ENCODE measurements around the gene SLC25A25. TPM values are rescaled to one million over a fixed set of nuclear protein-coding genes. Genes with fewer than 3 reads are reported as not detected.
"Not testable (repeated sequence)": the region's sequence is repeated elsewhere in the genome, so short reads cannot be mapped to it uniquely, and the experiment has no call there.

Gene SLC25A25
- total and polyA plus RNA-seq, 5 experiments from 2014 or later, result 12.1 to 18.9 (median 17.8) TPM

DNA sequence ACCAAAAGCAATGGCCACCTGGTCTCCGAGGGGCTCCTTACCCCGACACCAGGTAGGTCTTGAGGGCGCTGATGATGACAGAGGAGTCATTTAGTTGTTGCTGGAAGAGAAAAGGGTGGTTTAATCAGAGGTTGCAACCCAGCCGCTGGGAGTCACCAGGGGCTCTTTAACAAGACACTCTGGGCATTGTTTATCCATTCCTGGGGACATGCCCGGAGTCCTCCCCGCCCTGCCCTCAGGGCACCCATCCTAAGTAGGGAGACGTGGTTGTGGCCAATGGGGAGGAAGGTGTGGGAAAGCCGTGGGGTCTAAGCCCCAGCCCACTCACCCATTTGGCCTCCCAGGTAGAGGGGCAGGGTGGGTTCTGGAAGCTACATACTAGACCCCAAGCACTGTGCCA, 56.4 kb downstream of the SLC25A25 start:
- Mint-ChIP-seq H3K27me3 (no peaks in the 10 kb centered on the region), H3K9me3 (no peaks in the 10 kb centered on the region), H3K36me3 (peaks cover 0 to 34% (median 2%) of the 10 kb centered on the region in 3 donors), H3K27ac (peak overlapping the region in 5 of 10 donors; percentile 41 to 85 (median 60)), H3K4me3 (peak overlapping the region in 5 of 10 donors; percentile 38 to 91 (median 48)), H3K4me1 (peaks cover 19 to 37% (median 29%) of the 10 kb centered on the region in 4 donors)
- POLR2A ChIA-PET, result no interaction called here
- DNase-seq, result no peak
- no peak for ATAC-seq

DNA sequence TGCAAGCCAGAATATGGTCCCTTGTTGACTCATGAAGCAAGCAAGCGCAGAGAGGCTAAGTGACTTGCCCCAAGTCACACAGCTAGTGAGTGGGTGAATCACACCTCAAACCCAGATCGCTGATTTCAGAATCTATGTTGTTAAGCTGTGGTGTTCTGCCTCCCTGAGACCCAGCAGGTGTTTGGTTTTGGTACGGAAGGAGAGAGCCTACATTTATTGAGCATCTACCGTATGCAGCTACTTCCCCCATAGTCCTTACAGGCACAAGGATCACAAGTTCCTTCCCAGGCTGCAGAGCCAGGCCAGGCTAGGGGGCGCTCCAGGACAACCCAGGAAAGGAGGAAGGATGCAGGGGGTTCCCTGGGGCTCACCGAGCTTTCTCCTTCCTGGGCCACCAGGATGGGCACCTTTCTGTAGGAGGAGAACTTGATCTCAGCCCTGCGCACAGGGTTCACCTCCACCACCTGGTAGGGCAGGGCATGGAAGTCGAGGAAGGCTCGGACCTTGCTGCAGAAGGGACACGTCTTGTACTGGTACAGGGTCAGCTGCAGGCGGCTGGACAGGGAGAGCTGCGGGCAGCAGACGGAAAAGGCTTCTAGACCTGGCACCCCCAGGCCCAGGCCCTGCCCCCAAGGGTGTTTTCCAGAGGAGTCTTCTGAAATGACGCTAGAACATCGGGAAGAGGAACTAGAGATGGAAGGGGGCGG, 57.0 kb downstream of the SLC25A25 start:
- no peaks in the 10 kb centered on the region for H3K27me3 Mint-ChIP-seq
- no peaks in the 10 kb centered on the region for H3K9me3 Mint-ChIP-seq
- ATAC-seq, result no peak
- peak overlapping the region; percentile 42 to 99 (median 64) for H3K4me3 Mint-ChIP-seq
- peak overlapping the region; percentile 29 to 85 (median 54) for H3K27ac Mint-ChIP-seq
- POLR2A ChIA-PET, result interaction anchor here (1.5 kb wide), 1 partner anchor 35 kb away, joined by 5 read pairs; no protein-coding TSS in a partner anchor
- peak in 2 of 10 donors; percentile 18 to 34 for DNase-seq
- H3K36me3 Mint-ChIP-seq, result peaks cover 0 to 34% (median 2%) of the 10 kb centered on the region in 3 donors
- peaks cover 20 to 43% (median 33%) of the 10 kb centered on the region in 4 donors for H3K4me1 Mint-ChIP-seq

- no peak for DNase-seq
- H3K27ac Mint-ChIP-seq, result peak overlapping the region; percentile 47 to 82 (median 74)
- peaks cover 20 to 46% (median 34%) of the 10 kb centered on the region in 4 donors for H3K4me1 Mint-ChIP-seq
- POLR2A ChIA-PET, result interaction anchor here (1.5 kb wide), 1 partner anchor 34 kb away, joined by 5 read pairs; no protein-coding TSS in a partner anchor
- peak overlapping the region; percentile 77 to 99 (median 84) for H3K4me3 Mint-ChIP-seq
- H3K27me3 Mint-ChIP-seq, result no peaks in the 10 kb centered on the region
- H3K36me3 Mint-ChIP-seq, result peaks cover 0 to 34% (median 2%) of the 10 kb centered on the region in 3 donors
- no peak for ATAC-seq
- H3K9me3 Mint-ChIP-seq, result no peaks in the 10 kb centered on the region
Observed at GRCh38 chr9:128125580-128126354, 57.7 kb downstream of the SLC25A25 start.

DNA sequence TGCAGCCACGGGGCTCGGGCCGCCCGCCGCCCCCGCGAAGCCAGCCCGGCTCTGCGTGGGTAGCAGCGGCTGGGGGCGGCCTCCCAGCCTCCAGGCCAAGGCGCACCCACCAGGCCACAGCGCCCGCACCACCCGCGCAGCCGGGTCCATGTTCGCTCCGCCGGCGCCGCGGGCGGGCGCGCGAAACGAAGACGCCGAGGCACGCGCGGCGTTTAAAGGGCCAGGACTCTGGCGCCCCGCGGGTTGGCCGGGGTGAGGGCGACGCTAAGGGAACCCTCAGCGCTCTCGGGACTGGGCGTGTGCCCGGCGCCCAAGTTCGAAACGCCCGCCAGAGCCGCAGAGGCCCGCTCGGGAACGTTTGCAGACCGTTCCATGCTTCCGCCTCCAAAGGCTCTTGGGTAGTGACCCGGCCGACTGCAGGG, 59.5 kb downstream of the SLC25A25 start, which contains the start of gene PTGES2:
Gene PTGES2 (minus strand): TSS at position 162 of the 422 bp plus-strand sequence. CDS start 12 bp downstream, at position 150.
- ATAC-seq (peak; percentile 72 to 75), DNase-seq (peak; percentile 72 to 89 (median 82))
- Mint-ChIP-seq H3K36me3 (peaks cover 0 to 21% (median 2%) of the 10 kb centered on the region in 3 donors), H3K4me3 (peak within 1 kb of the TSS; percentile 92 to 99 (median 98)), H3K27me3 (no peaks in the 10 kb centered on the region), H3K27ac (peak within 1 kb of the TSS; percentile 98 to 100 (median 99)), H3K9me3 (no peaks in the 10 kb centered on the region), H3K4me1 (peaks cover 20 to 46% (median 34%) of the 10 kb centered on the region in 4 donors)
- POLR2A ChIA-PET, result interaction anchor here (1.1 to 2.4 kb wide), 4 partner anchors 32 to 212 kb away, joined by 3 to 14 read pairs (median 4); partner anchors contain the start of genes BBLN and SWI5

GRCh38 chr9:128127990-128128835, 60.2 kb downstream of the SLC25A25 start:
- Mint-ChIP-seq H3K9me3 (no peaks in the 10 kb centered on the region), H3K27me3 (peaks cover 0 to 3% (median 0%) of the 10 kb centered on the region in 5 donors), H3K4me3 (peak overlapping the region; percentile 92 to 99 (median 98)), H3K27ac (peak overlapping the region; percentile 98 to 100 (median 99)), H3K4me1 (peaks cover 20 to 46% (median 34%) of the 10 kb centered on the region in 4 donors), H3K36me3 (peaks cover 0 to 15% (median 2%) of the 10 kb centered on the region in 3 donors)
- POLR2A ChIA-PET, result interaction anchor here (0.5 to 2.4 kb wide), 13 partner anchors 11 to 404 kb away, joined by 3 to 14 read pairs (median 4); partner anchors contain the start of genes BBLN, NAIF1, SLC25A25 and SWI5
- ATAC-seq, result peak; percentile 76 to 85
- DNase-seq, result peak; percentile 75 to 98 (median 88)

DNA sequence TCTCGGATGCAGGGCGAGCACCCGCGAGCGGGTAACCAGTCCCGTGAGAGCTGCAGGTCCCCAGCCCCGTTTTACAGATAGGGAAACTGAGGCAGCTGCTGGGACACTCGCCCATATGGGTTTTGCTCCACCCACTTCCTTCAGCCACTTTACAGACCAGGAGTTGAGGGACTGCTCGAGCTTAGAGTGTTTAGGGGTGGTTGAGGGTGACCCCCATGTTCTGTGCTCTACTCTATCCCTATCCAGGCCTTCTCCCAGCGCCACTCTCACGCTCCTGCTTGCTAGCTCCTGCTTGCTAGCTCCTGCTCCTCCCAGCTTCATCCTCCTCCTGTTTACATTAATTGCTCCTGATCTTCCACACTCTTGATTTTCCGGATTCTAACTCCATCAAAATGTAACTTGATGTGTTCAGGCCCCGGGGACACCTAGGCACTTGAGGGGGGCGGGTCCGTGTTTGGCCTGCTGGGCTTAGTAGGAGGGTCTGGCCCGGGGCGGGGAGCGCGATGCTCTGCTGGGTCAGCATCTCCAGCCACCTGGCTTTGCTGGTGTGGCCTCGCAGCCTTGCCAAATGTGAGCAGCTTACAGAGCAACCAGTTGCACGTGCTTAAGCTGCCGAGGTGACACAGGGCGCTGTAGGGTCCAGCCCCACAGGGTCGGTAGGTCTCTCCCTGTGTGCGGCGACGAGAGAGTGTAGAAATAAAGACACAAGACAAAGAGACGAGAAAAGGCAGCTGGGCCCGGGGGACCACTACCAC, 61.0 kb downstream of the SLC25A25 start:
- Mint-ChIP-seq H3K4me1 (peaks cover 20 to 46% (median 34%) of the 10 kb centered on the region in 4 donors), H3K27ac (peak overlapping the region; percentile 81 to 100 (median 98)), H3K4me3 (peak overlapping the region; percentile 92 to 99 (median 98)), H3K9me3 (no peaks in the 10 kb centered on the region), H3K36me3 (peaks cover 0 to 7% (median 2%) of the 10 kb centered on the region in 3 donors), H3K27me3 (peaks cover 0 to 6% (median 0%) of the 10 kb centered on the region in 5 donors)
- ATAC-seq (no peak), DNase-seq (no peak)
- POLR2A ChIA-PET, result interaction anchor here (0.5 to 2.4 kb wide), 14 partner anchors 11 to 403 kb away, joined by 3 to 14 read pairs (median 4); partner anchors contain the start of genes BBLN, NAIF1, SLC25A25 and SWI5

DNA sequence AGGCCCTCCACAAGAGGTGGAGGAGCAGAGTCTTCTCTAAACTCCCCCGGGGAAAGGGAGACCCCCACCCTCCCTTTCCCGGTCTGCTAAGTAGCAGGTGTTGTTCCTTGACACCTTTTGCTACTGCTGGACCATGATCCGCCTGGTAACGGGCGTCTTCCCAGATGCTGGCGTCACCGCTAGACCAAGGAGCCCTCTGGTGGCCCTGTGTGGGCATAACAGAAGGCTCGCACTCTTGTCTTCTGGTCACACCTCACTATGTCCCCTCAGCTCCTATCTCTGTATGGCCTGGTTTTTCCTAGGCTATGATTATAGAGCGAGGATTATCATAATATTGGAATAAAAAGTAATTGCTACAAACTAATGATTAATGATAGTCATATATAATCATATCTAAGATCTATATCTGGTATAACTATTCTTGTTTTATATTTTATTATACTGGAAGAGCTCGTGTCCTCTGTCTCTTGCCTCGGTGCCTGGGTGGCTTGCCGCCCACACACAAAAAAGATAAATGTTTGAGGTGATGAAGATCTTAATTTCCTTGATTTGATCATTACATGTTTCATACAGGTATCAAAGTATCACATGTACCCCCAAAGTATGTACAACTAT, 62.1 kb downstream of the SLC25A25 start:
- Mint-ChIP-seq H3K4me3 (peak overlapping the region; percentile 38 to 99 (median 88)), H3K4me1 (peaks cover 18 to 39% (median 30%) of the 10 kb centered on the region in 4 donors), H3K27ac (peak overlapping the region in 8 of 10 donors; percentile 29 to 99 (median 72))
- ATAC-seq, H3K9me3 Mint-ChIP-seq, H3K36me3 Mint-ChIP-seq, POLR2A ChIA-PET, H3K27me3 Mint-ChIP-seq: not testable (repeated sequence)
- DNase-seq, result peak in 9 of 10 donors; percentile 20 to 51 (median 35)

DNA sequence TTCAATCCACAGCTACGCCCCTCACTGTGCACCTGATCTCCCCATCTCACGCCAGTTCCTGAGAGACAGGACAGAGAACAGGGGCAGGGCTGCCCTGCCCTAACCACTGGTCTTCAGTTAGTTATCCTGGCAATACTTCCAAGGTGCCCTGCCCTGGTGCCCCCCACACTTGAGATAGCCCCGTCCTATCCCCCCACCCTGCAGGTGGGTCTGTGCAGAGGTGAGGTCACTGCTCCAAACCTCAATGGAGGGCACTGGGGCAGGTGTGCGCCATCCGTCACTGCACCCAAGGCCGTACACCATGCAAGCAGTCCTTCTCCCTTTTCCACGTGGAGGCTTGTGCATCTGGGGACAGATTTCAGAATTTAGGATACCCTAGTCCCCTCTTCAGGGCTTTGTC, 62.6 kb downstream of the SLC25A25 start:
- H3K27ac Mint-ChIP-seq, H3K36me3 Mint-ChIP-seq, H3K27me3 Mint-ChIP-seq: not testable (repeated sequence)

GRCh38 chr9:128131346-128131745, 63.3 kb downstream of the SLC25A25 start:
- POLR2A ChIA-PET, ATAC-seq, H3K27ac Mint-ChIP-seq, H3K36me3 Mint-ChIP-seq, H3K27me3 Mint-ChIP-seq, H3K4me3 Mint-ChIP-seq, H3K9me3 Mint-ChIP-seq: not testable (repeated sequence)
- H3K4me1 Mint-ChIP-seq, result peaks cover 13 to 27% (median 20%) of the 10 kb centered on the region in 4 donors
- peak in 1 of 10 donors; percentile 40 for DNase-seq

More for the DNA sequence above, 62.6 kb downstream of the SLC25A25 start:
- peak in 1 of 10 donors; percentile 43 for DNase-seq
- H3K9me3 Mint-ChIP-seq, H3K4me3 Mint-ChIP-seq, POLR2A ChIA-PET, ATAC-seq: not testable (repeated sequence)
- H3K4me1 Mint-ChIP-seq, result peaks cover 15 to 34% (median 25%) of the 10 kb centered on the region in 4 donors

DNA sequence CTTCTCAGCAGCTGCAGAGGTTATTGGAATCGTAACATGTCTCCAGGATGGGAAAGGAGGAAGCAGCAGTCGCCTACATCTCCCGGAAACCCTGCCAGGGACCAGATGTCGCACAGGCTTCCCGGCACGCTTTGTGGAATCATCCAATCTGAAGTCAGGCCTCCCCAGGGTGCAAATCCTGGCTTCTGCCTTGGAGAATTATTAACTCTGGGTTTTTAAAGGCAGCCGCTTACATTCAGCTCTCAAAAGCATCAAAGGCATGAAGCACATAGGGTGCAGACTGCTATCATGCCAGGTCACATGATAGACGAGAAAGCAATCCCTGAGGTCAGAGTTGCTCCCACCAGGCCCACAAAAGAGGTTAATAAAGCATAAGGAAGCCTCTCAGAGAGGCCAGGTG, 64.1 kb downstream of the SLC25A25 start:
- H3K27ac Mint-ChIP-seq, H3K27me3 Mint-ChIP-seq, POLR2A ChIA-PET, H3K9me3 Mint-ChIP-seq, H3K36me3 Mint-ChIP-seq, ATAC-seq, H3K4me3 Mint-ChIP-seq: not testable (repeated sequence)
- DNase-seq, result peak in 1 of 10 donors; percentile 1
- H3K4me1 Mint-ChIP-seq, result peaks cover 13 to 23% (median 19%) of the 10 kb centered on the region in 4 donors

DNA sequence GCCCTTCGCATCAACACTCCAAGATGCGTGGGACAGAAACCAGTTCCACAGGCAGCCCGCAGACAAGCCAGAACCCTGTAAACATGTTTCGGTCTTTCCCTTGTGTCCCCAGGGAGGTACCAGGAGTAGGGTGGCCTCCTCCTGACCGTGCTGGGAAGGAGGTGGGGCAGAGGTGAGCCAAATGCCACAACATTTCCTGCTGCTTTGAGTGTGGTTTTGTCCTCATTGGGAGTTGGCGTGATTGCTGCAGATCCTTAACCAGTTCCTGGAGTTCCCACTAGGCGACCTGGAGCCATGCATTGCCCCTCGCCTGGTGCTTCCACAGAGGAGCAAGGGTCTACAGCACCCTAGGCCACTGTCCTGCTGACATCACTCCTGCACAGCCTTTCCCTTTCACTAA, 67.5 kb downstream of the SLC25A25 start:
- H3K4me3 Mint-ChIP-seq, H3K4me1 Mint-ChIP-seq, H3K9me3 Mint-ChIP-seq, H3K27me3 Mint-ChIP-seq, POLR2A ChIA-PET, H3K36me3 Mint-ChIP-seq, ATAC-seq: not testable (repeated sequence)
- peak in 1 of 10 donors; percentile 32 for DNase-seq
- H3K27ac Mint-ChIP-seq, result peak overlapping the region in 1 of 10 donors; percentile 31
